GM12878 (cell line): ENCODE results near the gene RIPK4. TPM values are rescaled to one million over a fixed set of nuclear protein-coding genes. Genes with fewer than 3 reads are reported as not detected.

Experiments used
- ATAC-seq: fragments of 200-7000 bp; cut with Tn5 transposase; 3 replicates; pipeline ENCODE4 v1.9.1; 2020; ENCODE audit warnings: mild to moderate bottlenecking, moderate library complexity
- BruUV-seq: library from RNA; stranded (reverse); fragments of 400-500 nt; replicated peaks from 2 replicates; lab custom pipeline; 2021; lab: Mats Ljungman, UMichigan
- CTCF ChIA-PET: fragments of 300-600 bp; sonication (Branson Sonifier 250); formaldehyde crosslinking; extraction: SDS; loops from one replicate; lab custom pipeline; 2021; ENCODE audit warnings: inconsistent platforms; lab: Yijun Ruan, JAX
- POLR2A ChIA-PET: fragments of 350-600 bp; formaldehyde crosslinking; extraction: SDS; loops from one replicate; lab custom pipeline; 2021; ENCODE audit warnings: inconsistent platforms; lab: Charles Lee
- RAD21 ChIA-PET: fragments of 300-600 bp; sonication (Branson Sonifier 250); formaldehyde crosslinking; loops from one replicate; lab custom pipeline; 2023; ENCODE audit warnings: antibody characterized with exemption; ENCODE audit not compliant: unreplicated experiment; lab: Charles Lee
- SMC1A ChIA-PET: fragments of 300-600 bp; sonication (Branson Sonifier 250); formaldehyde crosslinking; loops from one replicate; lab custom pipeline; 2023; ENCODE audit not compliant: unreplicated experiment, uncharacterized antibody; lab: Charles Lee
- DNase-seq: peaks from one replicate; pipeline ENCODE4 v3.0.0-alpha.2; 2011; ENCODE audit warnings: low read depth, low spot score
- FAIRE-seq: peaks from 3 replicates; lab custom pipeline; 2011; peaks lifted over from hg19 to GRCh38; lab: Jason Lieb, UNC
- H2AFZ ChIP-seq: 2 replicates; pipeline ENCODE4 v1.6.0; 2011; ENCODE audit warnings: low read depth, low read length, control low read depth; ENCODE audit not compliant: control insufficient read depth
- H3K27ac ChIP-seq: 2 replicates; pipeline ENCODE4 v1.5.1; 2011; ENCODE audit warnings: control low read depth; ENCODE audit not compliant: control insufficient read depth, insufficient read depth
- H3K27me3 ChIP-seq, 2 experiments: replicated peaks in 1 of 2; 2 replicates each; pipeline versions ENCODE4 v1.6.0 to v1.6.1; 2011; ENCODE audit warnings: low read length in 1 of 2; ENCODE audit not compliant: control insufficient read depth in 2 of 2, insufficient read depth in 2 of 2
- H3K36me3 ChIP-seq, 2 experiments: 2 replicates each; pipeline ENCODE4 v1.5.1; 2011; ENCODE audit warnings: low read length in 1 of 2; ENCODE audit not compliant: control insufficient read depth in 2 of 2, insufficient read depth in 2 of 2
- H3K4me1 ChIP-seq: 2 replicates; pipeline ENCODE4 v1.6.1; 2011; ENCODE audit warnings: mild to moderate bottlenecking, low read length, moderate library complexity, mixed read lengths; ENCODE audit not compliant: control insufficient read depth, insufficient read depth
- H3K4me2 ChIP-seq: 2 replicates; pipeline ENCODE4 v1.6.0; 2011; ENCODE audit warnings: control low read depth; ENCODE audit not compliant: control insufficient read depth, insufficient read depth
- H3K4me3 ChIP-seq: fragments of 200-600 bp; sonication (generic); 2 replicates; pipeline ENCODE4 v1.5.1; 2016
- H3K79me2 ChIP-seq: 2 replicates; pipeline ENCODE4 v1.6.0; 2011; ENCODE audit warnings: low read length; ENCODE audit not compliant: control insufficient read depth, insufficient read depth
- H3K9ac ChIP-seq: 2 replicates; pipeline ENCODE4 v1.8.0; 2011; ENCODE audit warnings: low read length, control low read depth, mixed read lengths; ENCODE audit not compliant: control insufficient read depth, insufficient read depth
- H3K9me3 ChIP-seq: replicated peaks from 3 replicates; pipeline ENCODE4 v1.5.1; 2011; ENCODE audit warnings: mild to moderate bottlenecking, low read length; ENCODE audit not compliant: control insufficient read depth, insufficient read depth
- H4K20me1 ChIP-seq: 2 replicates; pipeline ENCODE4 v1.6.0; 2011; ENCODE audit not compliant: control insufficient read depth, insufficient read depth
- CHD1 ChIP-seq: IDR thresholded peaks from 2 replicates; pipeline ENCODE4 v1.6.1; 2012; ENCODE audit warnings: low read depth, low read length, improper control_type of control experiment
- GATAD2B ChIP-seq: fragments of 450-650 bp; conservative IDR thresholded peaks from 2 replicates; pipeline ENCODE4 v1.6.1; 2017; ENCODE audit warnings: low read depth, mild to moderate bottlenecking, moderate library complexity
- SMAD1 ChIP-seq: fragments of 450-650 bp; IDR thresholded peaks from 2 replicates; pipeline ENCODE4 v1.6.1; 2018; ENCODE audit warnings: mild to moderate bottlenecking, low read depth; ENCODE audit not compliant: partially characterized antibody
- TCF12 ChIP-seq: IDR thresholded peaks from 2 replicates; pipeline ENCODE4 v1.6.1; 2011; ENCODE audit warnings: low read depth, mild to moderate bottlenecking, low read length
- WGBS: methylation state at CpG from one replicate; pipeline ENCODE4 v1.1.6; 2016; ENCODE audit warnings: low lambda C conversion rate; ENCODE audit not compliant: insufficient replicate concordance, insufficient coverage; ENCODE audit errors: missing lambda C conversion rate; 5-methylcytosine and 5-hydroxymethylcytosine counted together
- in situ Hi-C: fragments of 300-500 bp; cut with MboI; formaldehyde crosslinking; loops from 9 replicates; pipeline ENCODE4 v1.14.3; 2018; ENCODE audit warnings: mixed read lengths
- intact Hi-C: fragments of 100-400 bp; cut with micrococcal nuclease; formaldehyde crosslinking; loops from one replicate; pipeline ENCODE4 v1.14.2; 2022; ENCODE audit not compliant: unreplicated experiment
- polyA plus RNA-seq, 11 experiments: library from polyadenylated mRNA; depleted of rRNA in 4 of 11; unstranded in 6 of 11; stranded (reverse) in 5 of 11; fragments of >200 nt; fragmentation: Nextera tagmentation in 4 of 11; fragmentation: Illumina TruSeq in 1 of 11; extraction: Ambion mirVana in 4 of 11; extraction: Trizol in 1 of 11; gene quantifications; 1 replicate in 1 of 11; 2 replicates in 10 of 11; pipeline versions ENCODE4 v1.2.1 to v1.2.3, GENCODE V29; 2011 to 2016; ENCODE audit warnings: inconsistent platforms in 2 of 11, missing spikeins in 2 of 11, low read depth in 1 of 11
- total RNA-seq, 4 experiments: library from RNA; depleted of rRNA in 3 of 4; stranded (reverse); fragments of >200 nt in 3 of 4; fragmentation: Illumina TruSeq in 1 of 4; extraction: Trizol in 1 of 4; gene quantifications; 2 replicates each; pipeline versions ENCODE4 v1.2.1 to v1.2.3, GENCODE V29; 2013 to 2021
- TF ChIP-seq, protein P1 (sequence below): fragments of 450-650 bp; IDR thresholded peaks from 2 replicates; pipeline ENCODE4 v1.6.1; 2018; ENCODE audit warnings: mild to moderate bottlenecking, low read depth, moderate library complexity; ENCODE audit not compliant: partially characterized antibody
- TF ChIP-seq, protein P2 (sequence below): fragments of 150-350 bp; IDR thresholded peaks from 2 replicates; pipeline ENCODE4 v1.6.1; 2016; ENCODE audit warnings: low read depth, low read length

RIPK4 gene
- total and polyA plus RNA-seq, 10 of the 15 experiments (the other 5 are each of a cell fraction or from before 2014, with no cell fraction given) = 0.05 TPM; not detected in 9

DNA sequence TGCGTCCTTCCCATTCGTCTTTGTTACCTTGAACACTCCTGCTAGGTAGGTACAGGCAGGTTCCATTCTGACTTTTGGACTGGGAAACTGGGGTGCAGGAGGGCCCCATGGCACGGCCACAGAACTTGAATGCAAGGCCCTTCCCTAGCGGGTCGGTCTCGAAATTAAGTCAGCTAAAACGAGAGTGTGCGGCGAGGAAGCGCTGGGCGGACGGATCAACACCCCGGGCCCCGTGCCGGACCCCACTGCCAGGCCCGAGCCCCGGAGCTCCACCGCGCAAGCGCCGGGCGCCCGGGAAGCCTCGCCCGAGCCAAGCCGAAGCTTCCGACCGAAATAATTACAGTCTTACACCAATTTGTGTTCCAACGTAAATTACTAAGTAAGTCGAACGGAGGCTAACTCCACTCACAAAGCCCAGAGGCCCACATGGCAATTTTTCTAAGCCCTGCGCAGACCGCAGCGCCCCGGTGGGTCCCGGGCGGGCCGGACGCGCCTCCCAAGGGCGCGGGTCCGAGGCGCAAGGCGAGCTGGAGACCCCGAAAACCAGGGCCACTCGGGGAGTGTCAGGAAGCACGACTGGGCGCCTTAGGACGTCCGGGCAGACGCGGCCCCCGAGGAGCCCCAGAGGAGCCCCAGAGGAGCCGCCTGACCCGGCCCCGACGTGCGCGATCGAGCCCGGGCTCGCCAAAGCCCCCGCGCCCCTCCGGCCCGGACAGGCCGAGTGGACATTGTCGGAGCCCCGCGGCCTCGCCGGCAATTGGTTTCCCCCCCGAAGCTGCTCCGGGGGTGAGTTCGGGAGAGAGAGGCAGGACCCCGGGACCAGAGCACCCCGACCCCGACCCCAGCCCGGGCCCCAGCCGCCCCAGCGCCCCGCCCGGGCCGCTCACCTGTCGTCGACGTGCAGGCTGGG is 624 bp downstream of the RIPK4 start:
- SMC1A ChIA-PET = interaction anchor here (0.5 to 1.1 kb wide), 2 partner anchors 102 to 150 kb away, joined by 3 to 4 read pairs; no protein-coding TSS in a partner anchor
- H3K36me3 ChIP-seq = no peaks in the 10 kb centered on the region
- no peak overlapping the region for H2AFZ ChIP-seq
- RAD21 ChIA-PET = interaction anchor here (1.0 to 2.9 kb wide), 5 partner anchors 96 to 396 kb away, joined by 3 to 9 read pairs (median 3); no protein-coding TSS in a partner anchor
- H4K20me1 ChIP-seq = no peaks in the 10 kb centered on the region
- DNase-seq = no peak
- H3K4me3 ChIP-seq = no peak overlapping the region
- FAIRE-seq = no peak
- peaks cover 18 to 43% of the 10 kb centered on the region in 2 experiments for H3K27me3 ChIP-seq
- TF ChIP-seq SMAD1 = no peak
- TF ChIP-seq, protein P1, sequence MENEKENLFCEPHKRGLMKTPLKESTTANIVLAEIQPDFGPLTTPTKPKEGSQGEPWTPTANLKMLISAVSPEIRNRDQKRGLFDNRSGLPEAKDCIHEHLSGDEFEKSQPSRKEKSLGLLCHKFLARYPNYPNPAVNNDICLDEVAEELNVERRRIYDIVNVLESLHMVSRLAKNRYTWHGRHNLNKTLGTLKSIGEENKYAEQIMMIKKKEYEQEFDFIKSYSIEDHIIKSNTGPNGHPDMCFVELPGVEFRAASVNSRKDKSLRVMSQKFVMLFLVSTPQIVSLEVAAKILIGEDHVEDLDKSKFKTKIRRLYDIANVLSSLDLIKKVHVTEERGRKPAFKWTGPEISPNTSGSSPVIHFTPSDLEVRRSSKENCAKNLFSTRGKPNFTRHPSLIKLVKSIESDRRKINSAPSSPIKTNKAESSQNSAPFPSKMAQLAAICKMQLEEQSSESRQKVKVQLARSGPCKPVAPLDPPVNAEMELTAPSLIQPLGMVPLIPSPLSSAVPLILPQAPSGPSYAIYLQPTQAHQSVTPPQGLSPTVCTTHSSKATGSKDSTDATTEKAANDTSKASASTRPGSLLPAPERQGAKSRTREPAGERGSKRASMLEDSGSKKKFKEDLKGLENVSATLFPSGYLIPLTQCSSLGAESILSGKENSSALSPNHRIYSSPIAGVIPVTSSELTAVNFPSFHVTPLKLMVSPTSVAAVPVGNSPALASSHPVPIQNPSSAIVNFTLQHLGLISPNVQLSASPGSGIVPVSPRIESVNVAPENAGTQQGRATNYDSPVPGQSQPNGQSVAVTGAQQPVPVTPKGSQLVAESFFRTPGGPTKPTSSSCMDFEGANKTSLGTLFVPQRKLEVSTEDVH = no peak
- TF ChIP-seq CHD1 = no peak
- no peak for TF ChIP-seq GATAD2B
- TF ChIP-seq TCF12 = no peak
- TF ChIP-seq, protein P2, sequence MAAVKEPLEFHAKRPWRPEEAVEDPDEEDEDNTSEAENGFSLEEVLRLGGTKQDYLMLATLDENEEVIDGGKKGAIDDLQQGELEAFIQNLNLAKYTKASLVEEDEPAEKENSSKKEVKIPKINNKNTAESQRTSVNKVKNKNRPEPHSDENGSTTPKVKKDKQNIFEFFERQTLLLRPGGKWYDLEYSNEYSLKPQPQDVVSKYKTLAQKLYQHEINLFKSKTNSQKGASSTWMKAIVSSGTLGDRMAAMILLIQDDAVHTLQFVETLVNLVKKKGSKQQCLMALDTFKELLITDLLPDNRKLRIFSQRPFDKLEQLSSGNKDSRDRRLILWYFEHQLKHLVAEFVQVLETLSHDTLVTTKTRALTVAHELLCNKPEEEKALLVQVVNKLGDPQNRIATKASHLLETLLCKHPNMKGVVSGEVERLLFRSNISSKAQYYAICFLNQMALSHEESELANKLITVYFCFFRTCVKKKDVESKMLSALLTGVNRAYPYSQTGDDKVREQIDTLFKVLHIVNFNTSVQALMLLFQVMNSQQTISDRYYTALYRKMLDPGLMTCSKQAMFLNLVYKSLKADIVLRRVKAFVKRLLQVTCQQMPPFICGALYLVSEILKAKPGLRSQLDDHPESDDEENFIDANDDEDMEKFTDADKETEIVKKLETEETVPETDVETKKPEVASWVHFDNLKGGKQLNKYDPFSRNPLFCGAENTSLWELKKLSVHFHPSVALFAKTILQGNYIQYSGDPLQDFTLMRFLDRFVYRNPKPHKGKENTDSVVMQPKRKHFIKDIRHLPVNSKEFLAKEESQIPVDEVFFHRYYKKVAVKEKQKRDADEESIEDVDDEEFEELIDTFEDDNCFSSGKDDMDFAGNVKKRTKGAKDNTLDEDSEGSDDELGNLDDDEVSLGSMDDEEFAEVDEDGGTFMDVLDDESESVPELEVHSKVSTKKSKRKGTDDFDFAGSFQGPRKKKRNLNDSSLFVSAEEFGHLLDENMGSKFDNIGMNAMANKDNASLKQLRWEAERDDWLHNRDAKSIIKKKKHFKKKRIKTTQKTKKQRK = no peak
- no peaks in the 10 kb centered on the region for H3K4me1 ChIP-seq
- intact Hi-C loops = no loop called here
- POLR2A ChIA-PET = no interaction called here
- H3K27ac ChIP-seq = no peak overlapping the region
- peak overlapping the region; percentile 63; the same call in 1 of the 2 replicates for H3K4me2 ChIP-seq
- no peak overlapping the region for H3K9ac ChIP-seq
- ATAC-seq = no peak
- no peaks in the 10 kb centered on the region; the same call in 1 of the 3 replicates for H3K9me3 ChIP-seq
- CTCF ChIA-PET = interaction anchor here (0.8 to 1.4 kb wide), 2 partner anchors 9 to 156 kb away, joined by 3 read pairs; no protein-coding TSS in a partner anchor
- BruUV-seq = no TSS peak
- H3K79me2 ChIP-seq = no peaks in the 10 kb centered on the region
- 55% methylated on average over 74 of the region's 88 CpGs for WGBS
- in situ Hi-C loops = no loop called here
